Suppressor macrophage treated with lipopolysaccharide for 1 hour (primary cell): ENCODE data around the gene TBC1D5.
A peak's percentile ranks its signal among the peaks of the same experiment; 100 is the strongest.

ENCODE experiments used
- DNase-seq, 3 donors: peaks; one replicate each; pipeline ENCODE4 v3.0.0-alpha.2; 2020 to 2022

TBC1D5 gene

DNA sequence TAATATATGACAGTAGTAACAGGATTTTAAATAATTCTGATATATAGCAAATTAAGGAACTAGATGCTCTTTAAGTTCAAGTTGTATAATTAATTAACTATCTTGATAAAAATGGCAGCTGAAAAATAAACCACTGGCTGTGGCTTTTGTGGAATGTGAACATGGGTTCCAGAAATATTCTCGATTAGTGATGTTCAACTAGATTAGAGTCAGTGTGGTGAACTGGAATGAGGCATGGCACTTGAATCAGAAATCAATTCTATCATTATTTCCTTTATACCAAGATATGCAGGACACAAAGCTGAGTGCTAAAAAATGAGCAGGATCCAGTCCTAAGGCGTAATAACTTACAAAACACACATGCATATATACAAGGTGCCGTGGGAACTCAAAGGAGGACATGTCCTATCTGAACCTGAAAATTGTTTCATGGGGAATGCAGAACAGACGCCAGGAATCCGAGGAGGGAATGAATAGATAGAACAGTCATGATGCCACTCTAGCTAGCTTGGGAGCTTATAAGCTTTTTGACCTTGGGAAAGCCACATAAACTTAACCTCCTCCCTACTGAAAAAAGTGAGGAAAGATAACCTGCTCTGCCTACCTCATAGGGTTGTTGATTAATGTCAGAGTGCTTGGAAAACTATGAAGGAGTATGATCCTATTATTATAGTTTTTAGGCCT, 455.3 kb downstream of the TBC1D5 start:
- no peak for DNase-seq

DNA sequence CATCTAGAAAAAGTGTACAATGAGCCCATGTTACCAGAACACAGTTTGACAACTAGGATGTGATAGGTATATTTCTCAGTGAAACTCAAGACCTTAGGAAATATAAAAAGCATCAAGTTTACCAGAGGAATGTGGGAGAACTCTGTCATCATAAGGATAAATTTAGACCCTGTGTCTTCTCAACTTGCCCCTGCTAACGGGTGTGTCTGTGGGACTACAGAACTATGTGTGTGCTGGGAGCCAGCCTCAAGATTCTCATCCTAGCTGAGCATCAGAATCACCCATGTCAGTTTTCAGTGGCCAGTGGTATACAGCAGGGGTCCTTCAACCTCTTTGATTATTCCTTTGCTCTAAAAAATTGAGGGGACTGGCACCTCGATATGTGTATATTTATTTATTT, 464.4 kb downstream of the TBC1D5 start:
- no peak for DNase-seq

DNA sequence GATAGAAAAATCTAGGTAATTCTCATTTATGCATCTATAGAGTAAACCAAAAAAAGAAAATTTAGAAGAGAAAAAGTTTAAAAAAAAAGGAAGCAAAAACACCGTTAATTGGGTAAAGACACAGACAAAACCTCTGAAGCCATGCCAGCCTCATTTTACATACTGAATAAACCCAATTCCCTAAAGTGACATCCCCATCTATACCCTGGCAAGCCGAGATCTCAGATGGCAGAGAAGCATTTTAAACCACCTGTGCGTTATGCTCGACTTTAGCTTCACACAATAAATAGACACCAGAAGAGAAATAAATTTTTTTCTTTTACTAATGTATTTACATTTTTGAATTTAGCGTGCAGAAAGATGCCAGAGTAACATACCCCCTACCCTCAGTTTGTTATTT, 475.6 kb downstream of the TBC1D5 start:
- no peak for DNase-seq

DNA sequence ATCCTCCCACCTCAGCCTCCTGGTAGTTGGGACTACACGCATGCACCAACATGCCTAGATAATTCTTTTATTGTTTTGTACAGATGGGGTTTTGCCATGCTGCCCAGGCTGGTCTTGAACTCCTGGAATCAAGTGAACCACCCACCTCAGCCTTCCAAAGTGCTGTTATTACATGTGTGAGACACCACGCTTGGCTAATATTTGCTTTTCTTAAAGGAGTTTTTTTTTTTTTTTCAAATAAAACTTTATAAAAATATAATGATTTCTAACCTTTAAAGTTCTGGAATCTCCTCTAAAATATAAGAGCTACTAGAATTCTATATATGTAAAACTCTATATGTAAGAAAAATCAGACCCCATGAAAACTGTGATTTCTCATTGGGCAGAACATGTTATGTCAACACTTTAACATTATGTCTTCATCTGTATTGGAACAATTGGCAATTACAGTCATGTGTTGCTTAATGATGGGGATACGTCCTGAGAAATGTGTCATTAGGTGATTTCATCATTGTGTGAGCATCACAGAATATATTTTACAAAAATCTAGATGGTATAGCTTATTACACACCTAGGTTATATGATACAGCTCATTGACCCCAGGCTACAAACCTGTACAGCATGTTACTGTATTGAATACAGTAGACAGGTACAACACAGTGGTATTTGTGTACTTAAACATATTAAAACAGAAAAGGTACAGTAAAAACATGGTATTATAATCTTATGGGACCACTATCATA, 480.6 kb downstream of the TBC1D5 start:
- DNase-seq = peak in 1 of 3 donors; percentile 4

DNA sequence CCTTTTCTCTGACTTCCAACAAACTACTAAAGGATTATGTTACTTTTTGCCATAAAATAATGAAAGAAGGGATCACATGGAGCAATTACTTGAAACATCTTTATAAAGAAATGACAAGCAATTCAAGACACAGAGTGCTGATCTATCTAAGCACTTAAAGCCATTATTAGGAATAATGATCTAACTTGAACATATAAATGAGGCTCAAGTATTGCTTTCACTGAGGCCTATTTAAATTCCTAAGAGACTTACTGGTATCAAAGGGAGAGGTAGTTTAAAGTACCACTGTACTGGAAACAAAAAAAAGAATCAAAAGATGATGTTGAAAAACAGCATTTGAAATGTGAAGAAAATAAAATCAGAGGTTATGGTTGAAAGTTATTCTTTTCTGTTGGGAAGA, 482.2 kb downstream of the TBC1D5 start:
- no peak for DNase-seq

DNA sequence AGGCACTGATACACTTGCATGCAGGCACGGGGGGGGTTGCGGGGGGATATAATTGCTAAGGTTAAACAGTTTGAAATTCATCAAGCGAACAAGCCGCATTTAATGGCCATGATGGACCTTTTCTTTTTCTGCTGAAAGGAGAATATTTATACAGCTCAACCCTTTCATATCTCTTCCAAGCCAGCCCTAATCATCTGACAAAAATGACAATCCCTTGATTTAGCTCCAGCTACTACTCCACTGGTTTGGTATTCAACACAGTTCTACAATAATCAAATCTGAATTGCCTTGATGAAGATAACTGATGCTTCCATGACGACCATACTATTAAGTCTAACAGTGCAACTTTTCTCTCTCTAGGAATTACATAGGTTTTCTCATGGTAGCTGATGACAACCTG, 482.7 kb downstream of the TBC1D5 start:
- DNase-seq = no peak

DNA sequence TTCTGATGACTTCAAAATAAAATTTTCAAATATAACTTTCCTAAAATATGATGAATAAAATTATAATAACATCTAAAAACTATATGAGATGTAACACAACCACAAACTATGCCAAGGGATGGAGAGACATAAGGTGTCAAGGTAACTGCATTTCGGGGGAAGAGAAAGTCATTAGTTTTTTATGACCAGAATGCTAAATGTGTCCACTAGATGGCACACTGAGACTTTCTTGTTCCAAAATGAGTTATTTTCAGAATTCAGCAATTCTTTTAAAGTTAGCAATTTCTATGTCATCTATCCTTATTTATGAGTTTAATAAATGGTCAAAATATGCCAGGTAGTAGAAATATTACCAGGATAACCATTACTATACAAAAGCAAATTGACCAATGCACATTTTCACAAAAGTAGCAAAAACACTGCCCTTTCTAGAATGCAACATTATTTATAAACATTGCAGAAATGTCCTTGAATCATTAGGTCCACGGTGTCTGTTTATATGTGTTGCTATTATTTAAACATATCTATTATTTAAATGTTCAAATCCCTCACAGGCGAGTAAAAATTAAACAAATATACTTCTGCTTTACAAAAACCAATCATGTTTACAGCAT, 483.5 kb downstream of the TBC1D5 start:
- DNase-seq = peak; percentile 49 to 70 (median 54)

DNA sequence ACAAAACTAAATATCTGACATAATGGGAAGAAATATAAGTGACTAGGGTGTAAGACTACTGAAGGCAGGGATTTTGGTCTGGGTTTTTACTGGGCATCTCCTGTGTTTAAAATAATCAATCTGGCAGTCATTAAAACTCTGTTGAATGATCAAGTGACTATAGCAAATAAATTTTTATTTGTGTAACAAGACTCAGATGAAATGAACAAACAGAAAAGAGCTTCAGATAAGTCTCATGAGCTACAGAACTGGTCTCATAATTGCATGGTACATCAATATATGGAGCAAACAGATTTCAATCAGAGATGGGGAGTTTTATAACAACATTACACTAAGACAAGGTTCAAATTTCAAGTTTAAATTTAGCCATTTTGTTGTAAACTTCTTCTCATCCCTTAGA, 485.2 kb downstream of the TBC1D5 start:
- no peak for DNase-seq

DNA sequence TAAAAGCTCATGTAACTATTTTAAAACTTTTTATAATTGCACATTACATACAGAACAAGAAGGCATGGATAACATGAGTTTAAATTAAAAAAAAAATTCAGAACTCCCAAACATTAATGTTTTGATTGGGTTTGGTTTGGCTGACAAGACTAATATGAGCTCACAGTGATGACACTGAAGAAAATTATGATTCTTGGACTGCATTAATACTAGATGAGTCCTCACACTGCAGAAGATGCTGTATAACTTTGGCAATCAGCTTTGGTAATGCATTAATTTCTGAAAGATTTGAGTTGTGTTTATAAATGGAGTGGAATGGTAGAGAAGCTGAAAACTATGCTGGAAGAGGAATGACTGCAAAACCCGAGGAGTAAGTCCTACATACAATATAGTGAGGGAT, 498.8 kb downstream of the TBC1D5 start:
- no peak for DNase-seq

DNA sequence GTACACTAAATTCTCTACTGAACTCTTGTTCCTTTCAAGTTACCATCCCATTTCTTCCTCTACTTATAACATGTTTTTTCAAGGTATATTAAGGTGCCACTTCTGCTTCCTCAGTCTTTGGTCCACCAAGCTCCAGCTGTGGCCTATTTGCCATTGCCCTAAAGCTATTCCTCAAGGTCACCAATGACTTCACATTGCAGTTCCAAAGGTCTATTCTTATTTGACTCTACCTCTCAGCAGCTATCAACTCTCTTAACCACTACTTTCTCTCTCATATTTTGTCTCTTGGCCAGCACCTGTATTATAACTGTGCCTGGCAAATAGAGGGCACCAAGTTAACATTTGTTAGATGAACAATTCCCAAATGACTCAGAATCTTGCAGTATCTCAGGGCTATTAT, 503.0 kb downstream of the TBC1D5 start:
- DNase-seq = no peak

DNA sequence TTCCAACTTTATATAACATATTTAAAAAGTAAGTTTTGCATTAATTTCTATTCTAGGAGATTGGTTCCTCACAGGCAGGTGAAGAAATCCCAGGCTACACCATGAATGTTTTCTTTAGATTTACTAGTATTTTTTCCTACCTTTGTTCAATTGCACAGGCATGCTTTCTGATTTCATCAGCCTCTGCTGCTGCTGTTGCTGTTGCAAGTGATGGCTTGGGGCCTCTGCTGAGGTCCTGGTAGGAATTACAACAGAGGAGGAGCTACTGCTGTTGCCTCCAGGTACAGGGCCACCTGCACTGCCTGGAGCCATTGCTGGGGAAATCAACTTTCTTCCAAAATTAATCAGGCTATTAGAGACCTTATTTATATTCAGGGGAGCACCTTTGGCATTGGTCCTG, 504.4 kb downstream of the TBC1D5 start:
- DNase-seq = no peak

DNA sequence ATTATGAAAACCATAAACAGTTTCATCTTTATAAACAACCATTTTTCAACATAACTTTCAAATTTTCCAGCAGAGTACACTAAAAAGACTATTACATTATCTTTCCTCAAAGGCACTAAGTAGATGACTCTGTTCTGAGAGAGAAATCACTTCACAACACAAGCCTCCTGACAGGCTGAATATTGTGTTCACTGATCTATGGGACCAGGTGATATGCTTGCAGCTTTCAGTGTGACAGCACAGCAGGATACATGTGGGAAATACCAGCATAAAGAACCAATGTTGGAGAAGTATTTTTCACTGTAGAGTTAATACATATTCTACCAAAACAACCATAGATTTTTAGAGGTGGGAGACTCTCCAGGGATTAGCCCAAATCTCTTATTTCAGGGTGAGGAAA, 507.1 kb downstream of the TBC1D5 start:
- DNase-seq = no peak

DNA sequence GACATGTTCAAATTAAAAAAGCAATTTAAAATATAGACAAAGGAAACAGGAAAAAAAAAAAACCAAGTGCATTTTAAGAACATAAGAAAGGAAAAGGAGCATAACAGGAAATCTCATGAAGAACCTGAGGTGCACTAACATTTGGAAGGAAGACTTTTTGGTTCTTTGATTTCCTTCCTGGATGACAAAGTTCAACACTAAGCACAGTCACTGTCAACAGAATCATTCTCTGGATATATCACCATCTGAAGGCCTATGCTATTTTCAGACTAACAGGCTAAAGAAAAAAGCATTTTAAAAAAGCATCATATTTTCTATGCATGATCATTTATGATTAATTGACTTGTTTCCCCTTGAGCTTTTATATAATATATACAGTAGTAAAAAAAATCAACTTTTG, 508.0 kb downstream of the TBC1D5 start:
- DNase-seq = no peak

DNA sequence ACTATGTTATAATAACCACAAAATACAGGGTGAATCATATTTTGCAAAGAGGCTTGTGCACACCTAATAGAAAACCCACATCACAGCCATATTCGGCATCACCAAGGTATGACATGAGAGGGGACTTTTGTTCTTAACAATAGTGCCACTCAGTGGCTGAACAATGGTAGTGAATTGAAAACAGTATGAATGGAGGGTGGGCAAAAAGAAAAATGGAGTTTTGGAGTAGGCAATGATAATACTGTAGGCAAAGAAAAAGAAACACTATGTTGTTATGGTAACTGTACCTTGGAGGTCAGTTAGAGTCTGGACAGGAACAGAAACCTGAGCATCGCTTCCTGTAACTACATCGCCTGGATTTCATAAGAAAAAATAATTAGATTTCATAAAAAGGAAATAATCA, 509.0 kb downstream of the TBC1D5 start:
- DNase-seq = peak; percentile 47 to 59 (median 53)

DNA sequence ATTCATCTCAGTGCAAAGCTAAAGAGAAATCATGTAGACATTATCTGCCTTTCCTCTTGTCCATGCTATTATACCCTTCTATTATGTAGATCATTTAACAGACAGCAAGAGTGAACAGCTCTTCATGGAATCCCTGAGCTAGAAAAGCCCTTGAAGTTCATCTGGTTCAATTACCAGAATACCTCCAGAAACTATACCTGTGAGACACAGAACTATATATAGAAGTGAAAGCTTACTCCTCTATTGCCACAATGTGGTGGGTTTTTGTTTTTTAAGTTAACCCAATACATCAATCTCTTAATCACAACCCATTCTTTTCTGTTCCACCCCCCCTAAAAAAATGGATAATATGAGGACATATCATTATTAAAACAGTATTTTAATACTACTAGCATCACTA, 510.0 kb downstream of the TBC1D5 start:
- no peak for DNase-seq

DNA sequence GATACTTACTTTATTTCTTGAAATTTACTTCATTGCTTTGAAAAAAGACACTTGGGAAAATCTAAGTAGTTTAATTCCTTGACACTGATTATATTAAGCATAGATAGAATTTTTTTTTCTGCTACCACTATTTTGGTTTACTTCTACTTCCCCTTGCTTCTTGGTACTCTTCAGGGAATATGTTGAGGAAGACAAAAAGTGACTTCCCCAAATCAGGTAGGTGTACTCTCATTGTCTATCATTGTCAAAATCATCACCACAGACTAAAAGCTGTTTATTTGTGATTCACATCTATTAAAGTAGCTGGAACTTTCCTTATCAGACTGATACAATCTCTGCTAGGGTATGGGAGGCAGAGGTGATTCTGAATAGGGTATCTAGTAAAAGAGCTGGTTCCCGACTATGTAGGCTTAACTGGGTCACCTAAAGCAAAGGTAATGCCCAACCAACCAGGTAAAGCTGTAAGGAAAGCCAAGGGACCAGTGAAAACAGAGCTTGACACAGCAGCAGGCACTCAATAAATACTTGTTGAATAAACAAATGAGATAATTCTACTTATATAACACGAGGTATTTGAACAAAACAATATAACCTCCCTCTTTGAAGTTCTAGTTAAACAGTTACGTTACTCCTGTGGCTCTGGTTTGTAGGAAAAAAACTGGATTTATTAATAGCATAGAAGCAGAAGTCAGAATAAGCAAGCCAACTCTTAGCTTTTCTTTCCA, 510.7 kb downstream of the TBC1D5 start:
- DNase-seq = no peak

DNA sequence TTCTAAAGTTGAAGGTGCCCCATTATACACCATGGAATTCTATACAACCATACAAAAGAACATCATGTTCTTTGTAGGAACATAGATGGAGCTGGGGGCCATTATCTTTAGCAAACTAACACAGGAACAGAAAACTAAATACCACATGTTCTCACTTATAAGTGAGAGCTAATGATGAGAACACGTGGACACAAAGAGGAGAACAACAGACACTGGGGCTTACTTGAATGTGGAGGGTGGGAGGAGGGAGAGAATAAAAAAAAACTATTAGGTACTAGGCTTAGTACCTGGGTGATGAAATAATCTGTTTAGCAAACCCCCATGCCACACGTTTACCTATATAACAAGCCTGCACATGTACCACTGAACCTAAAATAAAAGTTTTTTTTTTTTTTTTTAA, 515.0 kb downstream of the TBC1D5 start:
- no peak for DNase-seq

DNA sequence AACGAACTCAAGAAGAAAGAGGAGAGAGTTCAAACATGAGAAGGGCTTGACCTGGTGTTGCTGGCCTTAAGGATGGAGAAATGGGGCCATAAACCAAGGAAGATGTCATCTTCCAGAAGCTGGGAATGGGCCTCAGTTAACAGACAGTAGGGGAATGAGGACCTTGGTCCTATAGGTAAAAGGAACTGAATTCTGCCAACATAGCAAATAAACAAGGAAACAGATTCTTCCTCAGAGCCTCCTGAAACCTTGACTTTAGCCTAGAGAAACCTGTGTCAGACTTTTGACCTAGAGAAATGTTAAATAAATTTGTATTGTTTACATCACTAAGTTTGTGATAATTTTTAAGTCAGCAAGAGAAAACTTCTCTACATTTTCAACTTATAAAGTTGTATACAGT, 520.9 kb downstream of the TBC1D5 start:
- no peak for DNase-seq

DNA sequence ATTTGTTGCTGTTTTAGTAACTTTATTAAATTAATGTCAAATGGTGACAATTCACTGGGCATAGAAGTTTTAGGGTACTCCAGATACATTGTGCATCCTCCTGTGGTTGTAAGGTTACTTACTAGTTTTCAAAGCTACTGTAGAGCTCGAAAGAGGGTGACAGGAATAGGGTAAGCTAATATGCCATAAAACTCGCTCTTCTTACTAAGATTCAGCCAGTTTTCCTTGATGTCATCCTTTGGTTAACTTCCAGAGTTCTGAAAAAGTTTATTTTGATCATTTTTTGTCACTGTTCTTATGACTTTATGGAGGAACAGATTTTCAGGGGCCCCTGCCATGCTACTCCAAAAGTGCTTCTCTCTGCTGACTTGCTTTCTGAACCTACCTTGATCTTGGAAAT, 522.8 kb downstream of the TBC1D5 start:
- DNase-seq = no peak

DNA sequence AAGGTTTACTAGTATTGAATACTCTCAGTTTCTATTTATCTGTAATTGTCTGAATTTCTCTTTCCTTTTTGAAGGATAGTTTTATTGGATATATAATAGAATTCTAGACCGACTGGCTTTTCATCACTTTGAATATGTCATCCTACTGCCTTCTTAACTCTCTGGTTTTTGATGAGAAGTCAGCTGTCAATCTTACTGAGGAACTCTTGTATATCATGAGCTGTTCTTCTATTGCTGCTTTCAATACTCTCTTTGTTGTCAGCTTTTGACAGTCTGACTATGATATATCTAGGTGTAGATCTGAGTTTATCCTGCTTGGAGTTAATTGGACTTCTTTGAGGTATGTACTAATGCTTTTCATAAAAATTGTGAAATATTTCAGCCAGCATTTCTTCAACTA, 523.8 kb downstream of the TBC1D5 start:
- DNase-seq = no peak

DNA sequence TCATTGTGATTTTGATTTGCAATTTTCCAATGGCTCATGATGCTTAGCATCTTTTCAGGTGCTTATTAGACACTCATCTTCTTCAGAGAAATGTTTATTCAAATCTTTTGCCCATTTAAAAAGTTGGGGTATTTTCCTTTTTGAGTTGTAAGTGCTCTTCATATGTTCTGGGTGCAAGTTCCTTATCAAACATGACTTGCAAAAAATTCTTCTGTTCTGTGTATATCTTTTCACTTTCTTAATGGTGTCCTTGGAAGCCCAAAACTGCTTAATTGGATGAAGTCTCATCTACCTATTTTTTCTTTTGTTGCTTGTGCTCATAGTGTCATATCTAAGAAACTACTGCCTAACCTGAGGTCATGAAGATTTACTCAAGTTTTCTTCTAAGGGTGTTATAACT, 524.8 kb downstream of the TBC1D5 start:
- no peak for DNase-seq

DNA sequence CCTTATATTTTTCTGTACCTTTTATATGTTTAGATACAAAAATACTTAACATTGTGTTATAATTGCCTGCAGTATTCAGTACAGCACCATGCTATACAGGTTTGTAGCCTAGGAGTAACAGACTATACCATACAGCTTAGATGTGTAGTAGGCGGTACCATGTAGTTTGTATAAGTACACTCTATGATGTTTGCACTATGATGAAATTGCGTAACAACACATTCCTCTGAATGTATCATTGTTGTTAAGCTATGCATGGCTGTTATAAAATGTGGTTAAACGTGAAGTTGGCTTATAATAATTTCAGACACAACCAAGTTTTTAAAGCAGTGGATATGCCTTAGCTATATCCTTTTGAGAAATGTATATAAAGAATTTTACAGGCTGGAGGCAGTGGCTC, 529.3 kb downstream of the TBC1D5 start:
- DNase-seq = no peak

DNA sequence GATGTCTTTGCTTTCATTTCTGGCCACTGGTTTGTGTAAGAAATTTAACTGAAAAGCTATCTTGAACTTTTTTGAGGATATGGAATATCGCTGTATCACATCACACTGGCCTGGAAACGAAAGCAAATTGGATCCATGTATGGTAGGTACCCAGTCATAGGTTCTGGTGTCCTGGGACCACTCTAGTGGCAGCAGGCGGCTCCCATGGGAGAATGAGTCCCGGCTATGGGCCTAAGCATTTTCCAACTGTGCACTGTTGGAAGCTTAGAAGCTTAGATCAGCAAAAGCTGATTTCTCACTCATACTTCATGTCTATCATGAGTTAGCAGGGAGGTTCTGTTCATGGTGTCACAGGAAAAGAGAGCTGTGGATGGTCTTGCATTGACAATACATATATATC, 534.5 kb downstream of the TBC1D5 start:
- DNase-seq = no peak

DNA sequence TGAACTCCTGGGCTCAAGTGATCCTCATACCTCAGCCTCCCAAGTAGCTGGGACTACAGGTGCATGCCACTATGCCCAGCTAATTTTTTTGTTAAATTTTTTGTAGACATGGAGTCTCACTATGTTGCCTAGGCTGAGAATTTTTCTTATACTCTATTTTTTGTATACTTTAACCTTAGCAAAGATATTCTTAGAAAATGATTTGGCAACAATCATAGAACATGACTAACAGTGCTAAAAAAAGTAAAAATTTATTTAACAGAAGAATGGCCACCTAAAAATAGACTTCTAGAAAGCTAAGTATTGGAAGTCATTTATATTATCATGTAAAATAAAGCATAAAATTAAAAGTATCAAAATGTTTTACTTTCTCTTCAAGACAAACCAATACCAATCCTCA, 535.4 kb downstream of the TBC1D5 start:
- no peak for DNase-seq
